Natural killer cell (primary cell): Measurements from ENCODE around the gene STPG1. TPM values are rescaled to one million over a fixed set of nuclear protein-coding genes. Genes with fewer than 3 reads are reported as not detected.

Experiments used
- ATAC-seq, 3 donors: fragments of 150-1000 bp in 2 of 3; fragments of 200-7000 bp in 1 of 3; cut with Tn5 transposase; 1 replicate in 1 of 3; 2 replicates in 2 of 3; pipeline ENCODE4 v1.10.0; 2021; ENCODE audit warnings: mild to moderate bottlenecking in 2 of 3, moderate library complexity in 2 of 3
- DNase-seq, 2 donors: peaks; one replicate each; pipeline versions ENCODE4 v3.0.0 to v3.0.0-alpha.2; 2013 to 2021; ENCODE audit warnings: mixed read lengths in 1 of 2
- H3K27ac ChIP-seq: one replicate; pipeline ENCODE4 v1.5.1; 2013; ENCODE audit warnings: mild to moderate bottlenecking, low read length
- H3K27me3 ChIP-seq: one replicate; pipeline ENCODE4 v1.6.1; 2013; ENCODE audit warnings: low read length; ENCODE audit not compliant: control insufficient read depth, insufficient read depth
- H3K36me3 ChIP-seq: one replicate; pipeline ENCODE4 v1.6.1; 2013; ENCODE audit warnings: low read length; ENCODE audit not compliant: control insufficient read depth, insufficient read depth
- H3K4me1 ChIP-seq: one replicate; pipeline ENCODE4 v1.6.1; 2013; ENCODE audit warnings: low read length; ENCODE audit not compliant: control insufficient read depth, insufficient read depth
- H3K4me3 ChIP-seq: one replicate; pipeline ENCODE4 v1.5.1; 2013; ENCODE audit warnings: low read length
- H3K9me3 ChIP-seq: one replicate; pipeline ENCODE4 v1.6.1; 2013; ENCODE audit warnings: low read length; ENCODE audit not compliant: control insufficient read depth, insufficient read depth
- H3K27ac Mint-ChIP-seq, 2 donors: one replicate each; pipeline ENCODE4 v1.8.0; 2022; ENCODE audit warnings: mild to moderate bottlenecking in 2 of 2, mixed read lengths in 2 of 2, moderate library complexity in 1 of 2
- H3K27me3 Mint-ChIP-seq, 2 donors: one replicate each; pipeline ENCODE4 v1.8.0; 2022; ENCODE audit warnings: low read depth in 2 of 2, mixed read lengths in 2 of 2
- H3K36me3 Mint-ChIP-seq: one replicate; pipeline ENCODE4 v1.8.0; 2022; ENCODE audit warnings: mixed read lengths
- H3K4me1 Mint-ChIP-seq, 2 donors: one replicate each; pipeline ENCODE4 v1.8.0; 2022; ENCODE audit warnings: mixed read lengths in 2 of 2
- H3K4me3 Mint-ChIP-seq: one replicate; pipeline ENCODE4 v1.8.0; 2022; ENCODE audit warnings: mild to moderate bottlenecking, moderate library complexity, mixed read lengths
- H3K9me3 Mint-ChIP-seq, 2 donors: one replicate each; pipeline ENCODE4 v1.8.0; 2022; ENCODE audit warnings: mixed read lengths in 2 of 2
- WGBS: methylation state at CpG from one replicate; pipeline ENCODE4 v1.1.7; 2013; ENCODE audit warnings: missing lambda C conversion rate; ENCODE audit not compliant: insufficient coverage; 5-methylcytosine and 5-hydroxymethylcytosine counted together
- intact Hi-C: fragments of 100-400 bp; cut with micrococcal nuclease; formaldehyde crosslinking; loops from one replicate; pipeline ENCODE4 v1.14.2; 2022
- total RNA-seq, 4 donors: library from RNA; stranded (reverse); fragments of 120-200 nt in 1 of 4; gene quantifications; one replicate each; pipeline versions ENCODE4 v1.2.3 to v1.2.4, GENCODE V29; 2013 to 2022
- TF ChIP-seq, protein P1 (sequence below): fragments of 200-600 bp; IDR thresholded peaks from one replicate; pipeline ENCODE4 v1.8.0; 2022; ENCODE audit warnings: antibody characterized with exemption

STPG1 gene
- total RNA-seq, 3 donors from 2014 or later (not counting 1 experiment from before 2014, with no cell fraction given): 0.87 to 1.7 (median 1.1) TPM

DNA sequence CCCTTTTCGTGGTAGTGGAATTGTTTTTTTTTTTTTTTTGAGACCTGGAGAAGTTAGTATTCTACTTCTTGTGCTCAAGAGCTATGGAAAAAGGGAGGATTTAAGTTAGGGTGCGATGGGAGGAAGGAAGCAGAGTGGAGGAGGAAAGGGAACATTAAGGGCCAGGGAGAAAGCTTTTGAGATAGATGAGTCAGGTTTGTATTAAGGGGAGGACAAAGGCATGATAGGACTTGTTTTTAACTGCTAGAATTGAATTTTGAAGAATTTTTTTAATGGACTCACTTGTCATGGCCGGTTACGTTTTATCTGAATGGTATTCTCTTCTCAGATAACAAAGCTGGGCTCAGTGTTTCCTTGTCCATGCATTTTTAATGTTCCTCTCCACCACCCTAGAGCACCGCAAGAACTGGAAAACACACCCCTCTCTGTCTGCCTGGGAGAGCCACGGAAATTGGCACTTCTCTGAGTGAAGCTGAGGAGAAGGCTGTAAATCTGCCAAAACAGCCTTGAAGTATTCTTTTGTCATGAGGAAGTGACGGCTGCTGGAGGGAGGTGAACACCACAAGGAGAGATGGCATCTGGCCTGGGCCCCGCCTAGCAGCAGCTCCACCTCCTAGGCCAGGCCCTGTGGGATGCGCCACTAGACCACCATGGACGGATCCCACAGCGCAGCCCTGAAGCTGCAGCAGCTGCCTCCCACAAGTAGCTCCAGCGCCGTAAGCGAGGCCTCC is 5.5 kb upstream of the STPG1 start:
- intact Hi-C loops: loop anchor here (5.0 kb wide), 1 partner anchor 223 kb away; the partner anchor contains the start of gene SRRM1
- TF ChIP-seq, protein P1, sequence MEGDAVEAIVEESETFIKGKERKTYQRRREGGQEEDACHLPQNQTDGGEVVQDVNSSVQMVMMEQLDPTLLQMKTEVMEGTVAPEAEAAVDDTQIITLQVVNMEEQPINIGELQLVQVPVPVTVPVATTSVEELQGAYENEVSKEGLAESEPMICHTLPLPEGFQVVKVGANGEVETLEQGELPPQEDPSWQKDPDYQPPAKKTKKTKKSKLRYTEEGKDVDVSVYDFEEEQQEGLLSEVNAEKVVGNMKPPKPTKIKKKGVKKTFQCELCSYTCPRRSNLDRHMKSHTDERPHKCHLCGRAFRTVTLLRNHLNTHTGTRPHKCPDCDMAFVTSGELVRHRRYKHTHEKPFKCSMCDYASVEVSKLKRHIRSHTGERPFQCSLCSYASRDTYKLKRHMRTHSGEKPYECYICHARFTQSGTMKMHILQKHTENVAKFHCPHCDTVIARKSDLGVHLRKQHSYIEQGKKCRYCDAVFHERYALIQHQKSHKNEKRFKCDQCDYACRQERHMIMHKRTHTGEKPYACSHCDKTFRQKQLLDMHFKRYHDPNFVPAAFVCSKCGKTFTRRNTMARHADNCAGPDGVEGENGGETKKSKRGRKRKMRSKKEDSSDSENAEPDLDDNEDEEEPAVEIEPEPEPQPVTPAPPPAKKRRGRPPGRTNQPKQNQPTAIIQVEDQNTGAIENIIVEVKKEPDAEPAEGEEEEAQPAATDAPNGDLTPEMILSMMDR: no peak
- Mint-ChIP-seq H3K9me3 (no peaks in the 10 kb centered on the region), H3K36me3 (peaks cover 7% of the 10 kb centered on the region), H3K27me3 (no peaks in the 10 kb centered on the region), H3K4me3 (no peak overlapping the region), H3K27ac (no peak overlapping the region), H3K4me1 (peaks cover 37 to 44% of the 10 kb centered on the region in 2 donors)
- Histone ChIP-seq H3K36me3 (peaks cover 36% of the 10 kb centered on the region), H3K9me3 (no peaks in the 10 kb centered on the region), H3K27me3 (no peaks in the 10 kb centered on the region), H3K27ac (no peak overlapping the region), H3K4me3 (no peak overlapping the region), H3K4me1 (peaks cover 20% of the 10 kb centered on the region)
- ATAC-seq: no peak
- WGBS: 62% methylated on average over 14 of the region's 14 CpGs
- peak in 1 of 2 donors; percentile 29 for DNase-seq

DNA sequence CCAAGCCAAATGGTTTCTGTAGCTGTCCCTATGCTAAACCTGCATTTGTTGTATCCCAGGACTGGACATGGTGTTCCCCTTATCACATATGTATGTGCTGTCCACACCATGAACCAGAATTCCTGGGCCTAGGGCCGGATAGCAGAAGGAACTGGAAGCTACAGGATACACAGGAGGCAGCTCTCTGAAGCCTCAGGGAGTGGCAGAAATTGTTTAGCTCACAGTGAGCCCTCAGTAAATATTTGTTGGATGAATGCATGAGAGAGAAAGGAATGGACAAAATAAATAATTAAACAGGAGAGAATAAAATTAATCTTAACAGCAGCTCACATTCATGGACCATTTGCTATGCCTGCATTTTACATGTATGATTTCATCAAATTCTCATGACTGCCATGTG is 4.1 kb upstream of the STPG1 start:
- 91% methylated on average over 1 of the region's 1 CpG for WGBS
- DNase-seq (no peak), ATAC-seq (no peak)
- Mint-ChIP-seq H3K9me3 (no peaks in the 10 kb centered on the region), H3K4me3 (no peak overlapping the region), H3K27ac (no peak overlapping the region), H3K27me3 (no peaks in the 10 kb centered on the region), H3K4me1 (peaks cover 46 to 53% of the 10 kb centered on the region in 2 donors), H3K36me3 (peaks cover 6% of the 10 kb centered on the region)
- H3K9me3 ChIP-seq: no peaks in the 10 kb centered on the region
- H3K27me3 ChIP-seq: no peaks in the 10 kb centered on the region
- peaks cover 32% of the 10 kb centered on the region for H3K4me1 ChIP-seq
- TF ChIP-seq, protein P1: no peak
- intact Hi-C loops: loop anchor here (5.0 kb wide), 1 partner anchor 225 kb away; the partner anchor contains the start of gene SRRM1
- no peak overlapping the region for H3K4me3 ChIP-seq
- peaks cover 28% of the 10 kb centered on the region for H3K36me3 ChIP-seq
- no peak overlapping the region for H3K27ac ChIP-seq

DNA sequence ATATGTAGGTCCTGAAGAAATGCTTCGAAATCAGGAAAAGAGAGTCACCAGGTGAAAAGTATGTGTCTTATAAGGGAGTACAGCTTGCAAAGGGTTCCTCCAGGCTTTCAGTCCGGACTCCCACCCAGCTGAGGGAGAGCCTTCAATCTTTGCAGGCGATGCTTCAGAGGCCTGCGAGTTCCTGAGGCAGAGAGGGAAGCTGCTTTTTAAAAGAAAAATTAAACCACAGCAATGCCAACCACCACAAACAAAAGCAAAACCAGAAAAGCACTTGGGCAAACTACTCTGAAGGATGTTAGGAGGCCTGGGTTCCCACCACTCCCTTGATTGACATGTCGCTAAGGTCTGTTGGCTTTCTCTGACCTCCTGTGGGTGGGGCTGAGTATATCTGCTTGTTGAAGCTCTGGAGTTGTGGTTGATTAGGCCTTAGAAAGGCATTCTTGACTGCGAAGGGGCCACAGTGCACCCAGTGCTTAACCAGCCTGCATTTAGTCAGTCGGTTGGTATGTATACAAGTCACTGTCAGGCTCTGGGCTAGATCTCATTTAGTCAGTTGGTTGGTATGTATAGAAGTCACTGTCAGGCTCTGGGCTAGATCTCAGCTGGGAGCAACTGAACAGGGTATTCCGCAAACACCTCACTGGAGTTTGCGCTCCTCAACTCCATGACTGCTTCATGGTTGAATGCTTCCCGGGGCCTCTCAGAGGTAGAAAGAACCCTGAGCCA is 3.2 kb upstream of the STPG1 start:
- peak overlapping the region; percentile 33 for H3K27ac ChIP-seq
- 25% methylated on average over 10 of the region's 10 CpGs for WGBS
- peak in 1 of 3 donors; percentile 19 for ATAC-seq
- intact Hi-C loops: loop anchor here (5.0 kb wide), 1 partner anchor 225 kb away; the partner anchor contains the start of gene SRRM1
- Mint-ChIP-seq H3K27ac (peak overlapping the region; percentile 81 to 92), H3K36me3 (no peaks in the 10 kb centered on the region), H3K27me3 (no peaks in the 10 kb centered on the region), H3K9me3 (no peaks in the 10 kb centered on the region), H3K4me3 (peak overlapping the region; percentile 98), H3K4me1 (peaks cover 46 to 48% of the 10 kb centered on the region in 2 donors)
- H3K27me3 ChIP-seq: no peaks in the 10 kb centered on the region
- TF ChIP-seq, protein P1: no peak
- H3K9me3 ChIP-seq: no peaks in the 10 kb centered on the region
- peak in 1 of 2 donors; percentile 78 for DNase-seq
- peaks cover 19% of the 10 kb centered on the region for H3K36me3 ChIP-seq
- peak overlapping the region; percentile 57 for H3K4me3 ChIP-seq
- peaks cover 32% of the 10 kb centered on the region for H3K4me1 ChIP-seq
